GM19395 (cell line): Measurements from ENCODE around the gene GLTP.

Experiments used
- ATAC-seq: cut with Tn5 transposase; IDR thresholded peaks from one replicate; pipeline ENCODE4 v1.9.1; 2021; ENCODE audit warnings: mild to moderate bottlenecking, moderate library complexity; ENCODE audit not compliant: unreplicated experiment

Gene GLTP

GRCh38 chr12:109802828-109803227 is 77.5 kb downstream of the GLTP start:
- ATAC-seq: no peak
